ENCODE results near the gene SMAD1. TPM values are rescaled to one million over a fixed set of nuclear protein-coding genes. Genes with fewer than 3 reads are reported as not detected.

Gene SMAD1
- total RNA-seq, 2 donors from 2014 or later: 25.1 to 28.3 TPM

DNA sequence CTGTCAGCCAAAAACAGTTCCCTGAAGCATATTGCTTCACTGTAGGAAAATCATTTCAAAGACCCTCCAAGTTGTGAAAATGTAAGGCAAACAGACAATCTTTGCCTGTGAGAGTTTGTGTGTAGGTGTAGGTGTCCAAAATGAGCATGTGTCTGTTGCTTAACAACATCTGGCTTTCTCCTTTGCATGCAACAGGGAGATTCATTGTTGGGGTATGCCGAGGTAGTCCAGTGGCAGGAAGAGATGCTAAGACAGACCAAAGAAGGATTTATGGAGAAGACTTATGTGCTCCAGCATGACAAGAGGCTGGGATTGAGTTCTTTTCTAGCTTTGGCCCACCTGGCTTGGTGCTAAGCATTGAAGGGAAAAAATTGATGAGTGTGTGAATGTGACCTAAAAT, 29.8 kb upstream of the SMAD1 start:
- DNase-seq: no peak
- Mint-ChIP-seq H3K27ac (no peak overlapping the region), H3K4me3 (no peak overlapping the region), H3K27me3 (ENCODE audit: insufficient read depth) (no peaks in the 10 kb centered on the region), H3K9me3 (peaks cover 10% of the 10 kb centered on the region), H3K4me1 (no peaks in the 10 kb centered on the region), H3K36me3 (ENCODE audit: low read depth) (no peaks in the 10 kb centered on the region)
- no peaks in the 10 kb centered on the region for H3K4me1 ChIP-seq (ENCODE audit: control insufficient read depth, insufficient read depth, low read length)
- no peaks in the 10 kb centered on the region for H3K27me3 ChIP-seq (ENCODE audit: control insufficient read depth, insufficient read depth, low read length, poor library complexity, severe bottlenecking)
- H3K36me3 ChIP-seq (ENCODE audit: control insufficient read depth, insufficient read depth, low read length): no peaks in the 10 kb centered on the region
- no peak overlapping the region for H3K4me3 ChIP-seq (ENCODE audit: low read length)
- peaks cover 7% of the 10 kb centered on the region for H3K9me3 ChIP-seq (ENCODE audit: control insufficient read depth, low read length)
- TF ChIP-seq, protein P1, sequence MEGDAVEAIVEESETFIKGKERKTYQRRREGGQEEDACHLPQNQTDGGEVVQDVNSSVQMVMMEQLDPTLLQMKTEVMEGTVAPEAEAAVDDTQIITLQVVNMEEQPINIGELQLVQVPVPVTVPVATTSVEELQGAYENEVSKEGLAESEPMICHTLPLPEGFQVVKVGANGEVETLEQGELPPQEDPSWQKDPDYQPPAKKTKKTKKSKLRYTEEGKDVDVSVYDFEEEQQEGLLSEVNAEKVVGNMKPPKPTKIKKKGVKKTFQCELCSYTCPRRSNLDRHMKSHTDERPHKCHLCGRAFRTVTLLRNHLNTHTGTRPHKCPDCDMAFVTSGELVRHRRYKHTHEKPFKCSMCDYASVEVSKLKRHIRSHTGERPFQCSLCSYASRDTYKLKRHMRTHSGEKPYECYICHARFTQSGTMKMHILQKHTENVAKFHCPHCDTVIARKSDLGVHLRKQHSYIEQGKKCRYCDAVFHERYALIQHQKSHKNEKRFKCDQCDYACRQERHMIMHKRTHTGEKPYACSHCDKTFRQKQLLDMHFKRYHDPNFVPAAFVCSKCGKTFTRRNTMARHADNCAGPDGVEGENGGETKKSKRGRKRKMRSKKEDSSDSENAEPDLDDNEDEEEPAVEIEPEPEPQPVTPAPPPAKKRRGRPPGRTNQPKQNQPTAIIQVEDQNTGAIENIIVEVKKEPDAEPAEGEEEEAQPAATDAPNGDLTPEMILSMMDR (conservative IDR thresholded peaks at IDR 0.05): no peak
- H3K9ac ChIP-seq (ENCODE audit: extremely low read depth, low read length, poor library complexity, severe bottlenecking): no peak overlapping the region
- 91 to 100% methylated on average over 1 of the region's 1 CpG for WGBS, 2 experiments (ENCODE audit: insufficient coverage in 1 of 2, insufficient read length in 1 of 2)
- no peak overlapping the region for H3K27ac ChIP-seq (ENCODE audit: low read depth, low read length)

DNA sequence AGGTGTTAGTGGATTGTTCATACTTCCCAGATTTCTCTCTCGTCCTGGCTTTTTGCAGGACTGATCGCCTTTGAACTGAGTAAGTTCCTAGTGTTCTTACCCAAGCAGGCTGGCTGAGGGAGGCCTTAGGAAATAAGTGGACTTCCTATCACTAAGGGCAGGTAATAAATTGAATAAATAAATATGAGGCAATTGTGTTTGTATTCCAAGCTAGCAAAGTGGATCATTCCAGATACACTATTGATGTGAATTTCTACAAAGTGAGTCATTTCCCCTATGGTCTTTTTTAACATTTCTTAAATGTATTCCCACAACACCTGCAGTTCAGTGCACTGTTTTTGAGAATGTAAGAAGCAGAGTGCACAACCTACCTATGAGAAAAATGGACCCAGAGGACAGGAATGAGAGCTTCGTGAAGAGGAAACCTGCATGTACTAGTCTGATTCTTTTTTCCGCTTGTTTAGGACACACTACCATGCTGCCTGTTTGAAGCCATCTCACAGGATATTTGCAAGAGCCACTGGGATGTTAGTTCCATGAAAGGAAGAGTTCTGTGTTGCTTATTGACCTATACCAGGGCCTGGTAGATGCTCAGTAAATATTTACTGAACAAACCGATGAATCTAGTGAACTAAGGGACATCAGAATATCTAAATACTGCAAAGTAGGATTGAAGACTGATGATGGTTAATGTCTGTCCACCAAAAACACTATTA, 29.0 kb upstream of the SMAD1 start:
- no peaks in the 10 kb centered on the region for H3K27me3 ChIP-seq (ENCODE audit: control insufficient read depth, insufficient read depth, low read length, poor library complexity, severe bottlenecking)
- H3K27ac Mint-ChIP-seq: no peak overlapping the region
- H3K4me3 Mint-ChIP-seq: no peak overlapping the region
- peaks cover 3% of the 10 kb centered on the region for H3K36me3 Mint-ChIP-seq (ENCODE audit: low read depth)
- H3K9ac ChIP-seq (ENCODE audit: extremely low read depth, low read length, poor library complexity, severe bottlenecking): no peak overlapping the region
- H3K9me3 Mint-ChIP-seq: peaks cover 14% of the 10 kb centered on the region
- H3K4me1 Mint-ChIP-seq: no peaks in the 10 kb centered on the region
- no peaks in the 10 kb centered on the region for H3K36me3 ChIP-seq (ENCODE audit: control insufficient read depth, insufficient read depth, low read length)
- no peak for DNase-seq
- H3K4me3 ChIP-seq (ENCODE audit: low read length): no peak overlapping the region
- H3K27ac ChIP-seq (ENCODE audit: low read depth, low read length): no peak overlapping the region
- H3K4me1 ChIP-seq (ENCODE audit: control insufficient read depth, insufficient read depth, low read length): no peaks in the 10 kb centered on the region
- TF ChIP-seq, protein P1 (conservative IDR thresholded peaks at IDR 0.05): no peak
- 92 to 96% methylated on average over 5 of the region's 5 CpGs for WGBS, 2 experiments (ENCODE audit: insufficient coverage in 1 of 2, insufficient read length in 1 of 2)
- H3K9me3 ChIP-seq (ENCODE audit: control insufficient read depth, low read length): peaks cover 10% of the 10 kb centered on the region
- H3K27me3 Mint-ChIP-seq (ENCODE audit: insufficient read depth): no peaks in the 10 kb centered on the region

DNA sequence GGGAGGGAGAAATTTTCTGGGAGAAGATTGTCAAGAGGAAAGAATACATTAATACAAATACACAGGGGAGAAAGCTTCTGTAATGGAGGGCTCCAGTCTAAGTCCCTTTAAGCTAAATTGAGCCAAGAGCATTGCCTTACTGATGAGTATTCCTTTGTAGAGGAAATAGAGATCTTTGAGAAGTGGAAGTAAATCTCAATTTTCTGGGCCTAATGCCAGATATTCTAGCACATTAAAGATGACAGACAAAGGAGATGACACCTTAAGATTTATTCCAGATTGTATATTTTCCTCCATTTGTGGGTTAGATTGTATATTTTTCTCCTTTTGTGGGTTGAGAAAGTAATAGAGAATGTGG, 28.5 kb upstream of the SMAD1 start:
- peaks cover 12% of the 10 kb centered on the region for H3K9me3 ChIP-seq (ENCODE audit: control insufficient read depth, low read length)
- DNase-seq: no peak
- H3K36me3 Mint-ChIP-seq (ENCODE audit: low read depth): peaks cover 3% of the 10 kb centered on the region
- H3K4me1 Mint-ChIP-seq: no peaks in the 10 kb centered on the region
- no peak overlapping the region for H3K27ac Mint-ChIP-seq
- TF ChIP-seq, protein P1 (conservative IDR thresholded peaks at IDR 0.05): no peak
- H3K36me3 ChIP-seq (ENCODE audit: control insufficient read depth, insufficient read depth, low read length): no peaks in the 10 kb centered on the region
- H3K9me3 Mint-ChIP-seq: peaks cover 19% of the 10 kb centered on the region
- no peak overlapping the region for H3K4me3 Mint-ChIP-seq
- H3K27me3 ChIP-seq (ENCODE audit: control insufficient read depth, insufficient read depth, low read length, poor library complexity, severe bottlenecking): no peaks in the 10 kb centered on the region
- H3K9ac ChIP-seq (ENCODE audit: extremely low read depth, low read length, poor library complexity, severe bottlenecking): no peak overlapping the region
- no peak overlapping the region for H3K27ac ChIP-seq (ENCODE audit: low read depth, low read length)
- H3K4me1 ChIP-seq (ENCODE audit: control insufficient read depth, insufficient read depth, low read length): no peaks in the 10 kb centered on the region
- no peaks in the 10 kb centered on the region for H3K27me3 Mint-ChIP-seq (ENCODE audit: insufficient read depth)
- no peak overlapping the region for H3K4me3 ChIP-seq (ENCODE audit: low read length)
